NCI-H510A (cell line): Measurements from ENCODE around the gene RELN.
"Not testable (repeated sequence)": the region's sequence is repeated elsewhere in the genome, so short reads cannot be mapped to it uniquely, and the experiment has no call there.

Experiments
- DNase-seq: peaks from one replicate; lab custom pipeline; 2025; lab: John Stamatoyannopoulos, UW

RELN gene

DNA sequence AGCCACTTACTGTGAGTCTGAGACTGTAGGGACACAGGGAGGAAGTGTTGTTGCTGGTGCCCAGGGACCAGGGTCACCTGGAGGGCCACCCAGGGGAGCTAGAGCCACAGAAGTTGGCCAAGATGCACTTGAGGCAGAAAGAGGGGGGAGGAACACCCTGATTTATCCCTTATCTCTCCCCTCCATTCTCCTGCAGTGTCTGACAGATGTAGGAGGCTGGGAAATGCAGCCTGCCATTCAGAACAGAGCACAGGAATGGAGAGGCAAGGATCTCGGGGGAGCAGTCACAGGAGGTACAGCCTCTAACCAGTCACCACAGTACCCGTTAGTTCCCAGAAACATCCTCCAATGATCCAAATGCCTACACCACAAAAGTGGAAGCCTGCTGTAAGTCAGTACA lies 425.0 kb downstream of the RELN start:
- no peak for DNase-seq

DNA sequence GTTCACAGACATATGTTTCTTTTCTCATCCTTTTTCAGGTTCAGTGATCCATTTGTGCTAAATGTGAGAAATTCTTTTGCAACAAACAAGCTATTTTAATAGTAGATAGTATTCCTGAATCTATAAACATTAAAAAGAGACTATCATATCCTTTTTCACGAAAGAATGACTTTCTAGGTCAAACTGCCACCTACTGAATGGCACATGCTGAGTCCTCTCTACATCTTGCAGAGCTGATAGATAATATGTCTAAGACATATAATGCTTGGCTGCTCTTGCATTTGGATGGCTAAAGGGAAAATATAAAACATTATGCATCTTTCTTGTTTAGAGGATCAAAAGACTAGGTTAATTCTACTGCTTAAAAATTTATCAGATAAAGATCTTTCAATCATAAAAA lies 429.3 kb downstream of the RELN start:
- no peak for DNase-seq

DNA sequence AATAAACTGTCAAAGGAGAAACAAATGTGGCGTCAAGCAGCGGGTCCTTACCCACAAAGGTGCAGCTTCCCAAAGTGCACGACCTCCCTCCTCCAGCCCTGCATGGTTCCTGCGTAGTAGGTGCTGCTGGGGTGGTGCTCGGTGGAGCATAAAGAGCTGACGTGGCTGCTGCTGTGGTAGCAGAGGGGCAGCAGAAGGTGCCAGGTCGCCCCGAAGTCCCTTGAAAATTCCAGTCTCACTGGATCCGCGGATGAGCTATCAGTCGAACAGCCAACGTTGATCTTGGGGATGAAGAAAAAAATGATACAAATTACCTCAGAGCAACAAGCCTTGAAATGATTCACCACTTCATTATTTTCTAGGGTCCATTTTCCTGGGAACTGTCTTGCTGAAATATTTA lies 438.4 kb downstream of the RELN start:
- no peak for DNase-seq

DNA sequence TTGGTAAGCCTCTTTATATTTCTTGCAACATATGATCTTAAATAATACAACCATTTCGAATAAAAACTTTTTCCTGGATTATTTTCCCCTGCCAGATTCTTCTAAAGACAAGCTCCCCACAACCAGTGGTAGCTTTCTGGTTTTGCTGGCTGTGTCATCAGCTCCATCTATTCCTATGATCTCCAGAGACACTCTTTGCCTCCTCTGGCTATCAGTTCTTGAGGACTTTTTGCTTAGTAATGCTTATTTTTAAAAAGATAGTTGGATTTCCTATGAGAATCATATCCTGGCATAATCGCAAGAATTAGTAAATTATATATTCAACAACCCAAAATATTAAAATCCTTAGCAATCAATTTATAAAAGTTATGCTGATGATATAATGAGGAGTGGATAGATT lies 439.7 kb downstream of the RELN start:
- DNase-seq, result no peak

DNA sequence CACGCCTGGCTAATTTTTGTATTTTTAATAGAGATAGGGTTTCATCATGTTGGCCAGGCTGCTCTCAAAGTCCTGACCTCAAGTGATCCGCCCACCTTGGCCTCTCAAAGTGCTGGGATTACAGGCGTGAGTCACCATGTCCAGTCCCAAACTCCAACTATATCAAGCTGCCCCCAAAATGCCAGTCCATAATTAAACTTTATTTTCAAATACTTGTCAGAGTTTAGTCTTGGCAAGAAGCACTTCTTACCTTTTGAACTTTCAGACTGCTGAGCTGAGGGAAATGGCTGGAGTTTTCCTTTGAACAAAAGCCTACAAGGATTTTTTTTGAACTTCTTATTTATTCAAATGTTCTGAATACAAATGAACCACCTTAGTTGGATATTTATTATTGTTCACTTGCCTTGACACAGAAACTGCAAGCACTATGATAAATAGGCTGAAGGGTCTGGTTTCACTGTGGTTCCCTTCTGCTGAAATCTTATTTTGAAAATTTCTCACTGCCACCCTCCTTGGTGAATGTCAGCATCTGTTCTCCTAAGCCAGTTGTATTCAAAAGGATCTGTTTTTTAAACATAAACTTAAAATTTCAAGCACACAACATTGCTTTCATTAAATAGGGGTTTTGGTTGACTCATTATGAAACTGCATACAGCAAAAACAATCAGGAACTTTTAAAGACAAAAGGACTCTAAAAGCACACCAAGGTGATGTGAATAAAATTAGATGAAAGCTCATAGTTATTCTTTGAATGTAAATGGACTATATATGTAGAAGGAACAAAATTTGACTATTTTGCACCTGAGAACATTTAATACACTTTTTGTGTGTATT lies 441.8 kb downstream of the RELN start:
- no peak for DNase-seq

DNA sequence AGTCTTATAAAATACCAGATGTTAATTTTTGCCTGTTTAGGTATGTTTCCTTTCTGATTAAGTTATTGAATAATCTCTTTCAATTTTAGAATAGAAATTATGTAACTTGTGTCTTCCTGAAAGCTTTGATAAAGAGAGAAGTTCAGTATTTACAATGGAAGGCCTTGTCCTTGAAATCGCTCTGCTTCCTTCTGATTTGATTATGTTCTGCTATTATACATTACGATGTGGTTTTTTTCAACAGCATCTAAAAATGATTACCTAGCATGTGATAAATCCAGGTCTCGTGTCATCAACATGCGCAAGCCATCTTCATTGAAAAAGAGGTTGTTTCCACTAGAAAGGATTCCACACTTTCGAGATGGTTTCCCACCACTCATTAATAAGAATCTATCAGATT lies 447.0 kb downstream of the RELN start:
- DNase-seq, result no peak

DNA sequence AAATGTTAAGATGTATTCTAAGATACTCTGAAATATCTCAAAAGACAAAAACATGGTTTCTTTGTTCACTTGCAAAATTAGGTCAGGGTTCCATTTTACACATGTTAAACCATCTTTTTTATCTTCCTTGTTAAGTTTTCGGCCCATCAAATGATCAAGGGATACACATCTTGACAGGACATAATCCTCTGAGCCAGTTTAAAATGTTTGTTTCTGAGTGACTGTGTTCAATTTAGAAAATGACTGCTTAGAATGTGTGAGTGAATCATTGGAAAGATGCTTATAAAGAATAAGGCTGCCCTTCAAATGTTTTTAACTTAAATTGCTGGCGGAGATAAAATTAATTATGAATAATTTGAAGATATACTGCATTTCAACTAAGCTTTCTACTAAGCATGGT lies 447.5 kb downstream of the RELN start:
- no peak for DNase-seq

DNA sequence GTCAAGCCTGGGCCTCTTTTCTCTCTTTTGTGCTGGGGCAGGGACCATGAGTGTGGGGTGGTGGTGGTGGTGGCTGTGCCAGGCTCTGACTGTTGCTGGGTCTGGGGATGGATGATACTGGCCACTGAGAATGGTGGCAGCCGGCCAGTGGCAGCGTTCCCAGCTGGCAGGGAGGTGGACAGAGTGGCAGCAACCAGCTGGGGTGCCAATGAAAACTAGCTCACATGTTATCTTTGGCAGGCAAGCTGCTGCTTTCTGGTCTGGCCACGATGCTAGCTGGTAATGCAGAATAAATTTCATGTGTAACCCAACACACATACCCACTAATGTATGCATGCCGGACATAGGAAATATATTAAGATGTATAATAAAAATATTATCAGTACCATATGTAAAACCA lies 448.4 kb downstream of the RELN start:
- no peak for DNase-seq

DNA sequence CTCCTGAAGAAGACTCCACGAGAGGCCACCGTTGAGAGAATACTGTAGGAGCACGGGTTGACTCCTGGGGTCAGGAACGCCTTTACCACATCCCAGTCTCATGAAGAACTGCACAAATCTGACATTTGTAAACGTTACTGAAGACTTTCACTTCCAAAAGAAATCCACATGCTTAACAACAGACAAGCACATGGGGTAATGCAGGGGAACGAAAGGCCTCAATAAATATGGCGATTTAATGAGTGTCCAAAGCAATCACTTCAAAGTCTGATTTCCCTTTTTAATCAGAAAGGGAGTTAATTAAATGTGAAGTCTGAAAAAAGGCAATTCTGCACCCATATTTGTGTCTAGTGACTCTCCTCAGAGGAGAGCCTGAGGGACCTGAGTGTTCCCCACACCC lies 449.1 kb downstream of the RELN start:
- DNase-seq, result no peak

DNA sequence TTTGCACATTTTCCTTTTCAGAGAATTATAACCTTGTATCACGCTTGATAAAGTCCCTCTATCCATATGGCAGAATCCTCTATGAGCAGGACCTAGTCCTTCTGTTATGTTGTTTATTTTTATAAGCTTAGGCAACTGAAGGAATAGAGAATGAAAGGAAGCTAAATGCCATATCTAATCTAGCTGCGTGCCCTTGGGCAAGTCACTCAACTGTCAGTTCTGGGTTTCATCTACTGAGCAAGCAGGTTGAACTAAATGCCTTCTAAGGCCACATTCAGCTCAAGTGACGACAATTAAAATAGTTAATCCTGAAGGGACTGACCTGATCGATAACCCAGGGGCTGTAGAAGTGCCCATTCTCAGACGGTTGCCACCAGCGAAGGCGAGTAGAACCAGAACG lies 449.6 kb downstream of the RELN start:
- no peak for DNase-seq

DNA sequence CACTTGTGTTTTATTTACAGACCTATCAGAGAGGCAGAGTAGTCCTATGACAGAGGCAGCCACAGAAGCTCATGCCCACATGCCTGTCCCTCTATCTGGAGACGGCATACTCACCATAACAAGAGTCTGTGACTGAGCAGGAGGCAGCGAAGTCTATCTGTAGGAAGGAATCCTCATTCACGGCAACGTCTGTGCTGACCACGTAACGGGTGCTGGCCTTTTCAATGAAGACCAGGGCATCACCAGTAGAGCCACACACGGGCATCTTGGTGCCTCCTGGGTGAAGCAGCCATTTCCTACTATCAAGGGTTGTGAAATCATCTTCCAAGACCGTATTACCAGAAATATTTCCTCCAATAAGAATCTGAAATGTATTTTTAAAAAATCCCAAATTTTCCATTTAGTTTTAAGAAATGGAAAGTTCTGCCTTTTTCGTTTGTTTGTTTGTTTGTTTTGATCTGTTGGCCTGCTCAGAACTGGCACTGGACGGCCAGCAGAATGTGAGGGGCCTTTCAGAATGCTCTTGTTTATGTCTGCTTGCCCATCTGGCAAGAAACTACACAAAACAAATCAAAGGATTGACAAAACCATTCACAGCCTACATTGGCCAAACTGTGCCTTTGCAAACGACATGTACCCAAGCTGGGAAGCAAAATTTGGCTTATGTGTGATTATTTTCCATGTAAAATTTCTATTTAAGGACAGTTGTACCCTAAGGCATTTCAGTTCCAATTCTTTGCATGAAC lies 450.3 kb downstream of the RELN start:
- no peak for DNase-seq

DNA sequence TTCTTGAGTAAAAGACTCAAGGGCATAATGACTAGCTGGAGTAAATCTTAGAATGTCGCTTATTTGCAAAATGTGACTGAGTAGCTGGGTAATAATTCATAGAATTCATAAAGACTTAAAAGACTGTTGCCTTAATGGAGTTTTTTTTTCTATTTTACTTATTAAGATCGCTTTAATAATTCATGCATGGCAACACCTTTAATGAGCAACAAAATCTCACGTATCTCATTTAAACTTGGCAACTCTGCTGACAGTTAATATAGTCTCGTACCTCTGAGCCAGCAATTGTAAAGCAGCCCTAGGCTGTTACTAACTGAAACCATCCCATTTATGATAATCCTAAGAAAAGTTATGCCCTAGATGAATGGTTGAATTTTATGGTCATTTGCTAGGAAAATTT lies 455.7 kb downstream of the RELN start:
- no peak for DNase-seq

DNA sequence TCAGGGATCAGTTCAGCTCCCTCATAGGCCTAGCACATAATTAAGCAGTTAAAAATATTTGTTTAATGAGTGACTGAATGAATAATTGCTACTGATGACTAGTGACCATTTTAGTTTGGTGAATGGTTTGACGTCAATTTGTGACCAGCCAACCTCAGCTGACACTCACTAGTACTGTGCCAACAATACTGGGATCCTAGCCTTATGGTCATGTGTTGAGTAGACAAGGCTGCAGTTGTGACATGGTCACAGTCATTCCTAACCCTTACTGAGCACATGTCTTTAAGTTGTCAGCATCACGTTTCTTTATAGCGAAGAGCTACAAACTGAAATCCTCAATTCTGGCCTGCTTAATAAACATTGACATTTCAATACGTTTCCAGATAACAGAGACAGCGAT lies 456.5 kb downstream of the RELN start:
- no peak for DNase-seq

DNA sequence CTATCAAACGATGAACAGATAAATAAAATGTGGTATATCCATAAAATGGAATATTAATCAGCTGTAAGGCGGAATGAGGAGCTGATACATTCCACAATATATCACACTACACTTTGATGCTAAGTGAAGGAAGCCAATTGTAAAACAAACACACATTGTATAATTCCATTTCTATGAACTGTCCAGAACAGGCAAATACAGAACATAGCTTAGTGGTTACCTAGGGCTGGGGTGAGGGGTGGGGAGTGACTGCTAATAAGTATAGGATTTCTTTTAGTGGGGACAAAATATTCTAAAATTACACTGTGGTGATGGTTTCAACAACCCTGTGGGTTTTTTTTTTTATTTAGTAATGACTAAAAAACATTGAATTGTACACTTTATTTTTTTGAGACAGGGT lies 461.3 kb downstream of the RELN start:
- DNase-seq, result no peak

DNA sequence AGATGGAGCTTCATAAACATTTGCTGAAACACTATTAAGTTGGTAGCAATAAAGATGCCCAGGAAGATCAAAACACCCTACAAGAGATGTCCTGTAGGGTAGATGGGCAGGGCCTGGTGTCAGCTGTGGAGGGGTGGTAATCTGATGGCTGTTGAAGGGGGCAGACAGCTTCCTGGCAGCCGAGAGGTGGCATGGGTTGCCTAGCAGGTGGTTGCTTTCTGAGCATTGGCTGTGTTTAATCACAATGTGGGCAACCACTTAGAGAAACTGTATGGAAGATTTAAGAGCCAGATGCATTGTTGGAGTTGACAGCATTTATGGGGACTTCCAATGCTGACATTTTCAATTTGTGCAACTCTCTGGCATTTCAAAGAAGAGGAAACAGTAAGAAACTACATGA lies 463.5 kb downstream of the RELN start:
- no peak for DNase-seq

DNA sequence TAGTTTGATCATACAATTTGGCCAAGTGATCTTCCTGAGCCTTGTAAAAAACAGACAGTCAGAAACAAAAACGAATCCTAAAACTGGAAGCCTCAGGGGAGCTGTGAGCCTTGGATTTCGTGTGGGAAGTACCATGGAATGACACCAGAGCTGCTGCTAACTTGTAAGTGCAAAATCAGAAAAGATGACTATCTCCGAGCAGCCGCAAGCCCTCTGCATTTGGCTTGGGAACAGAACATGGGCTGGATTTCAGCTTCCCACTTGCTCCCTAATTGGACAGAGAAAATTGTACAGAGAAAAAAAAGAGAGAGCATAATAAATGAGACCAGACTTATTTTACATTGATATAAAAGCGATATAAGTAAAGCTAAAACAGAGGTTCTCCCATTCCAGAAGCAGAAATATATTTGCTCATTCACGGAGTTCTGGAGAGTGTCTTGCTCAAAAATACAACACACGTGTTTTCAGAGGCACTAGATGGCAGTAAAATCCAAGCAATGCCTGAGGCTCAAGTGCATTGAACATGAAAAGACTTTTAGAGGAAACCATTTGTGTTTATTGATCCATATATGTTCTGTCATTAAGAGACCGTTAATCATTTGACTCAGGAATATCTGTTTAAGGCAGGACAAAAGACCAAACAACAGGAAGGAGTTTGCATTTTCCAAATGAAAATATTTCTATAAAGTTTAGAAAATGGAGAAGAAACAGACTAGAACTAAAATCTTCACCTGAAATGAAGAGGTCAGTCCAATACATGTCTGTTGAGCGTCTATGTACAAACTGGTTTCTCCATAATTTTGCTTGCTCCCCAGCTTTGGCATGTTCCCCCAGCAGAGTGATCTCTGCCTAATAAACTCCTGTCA lies 465.2 kb downstream of the RELN start:
- DNase-seq, result no peak

DNA sequence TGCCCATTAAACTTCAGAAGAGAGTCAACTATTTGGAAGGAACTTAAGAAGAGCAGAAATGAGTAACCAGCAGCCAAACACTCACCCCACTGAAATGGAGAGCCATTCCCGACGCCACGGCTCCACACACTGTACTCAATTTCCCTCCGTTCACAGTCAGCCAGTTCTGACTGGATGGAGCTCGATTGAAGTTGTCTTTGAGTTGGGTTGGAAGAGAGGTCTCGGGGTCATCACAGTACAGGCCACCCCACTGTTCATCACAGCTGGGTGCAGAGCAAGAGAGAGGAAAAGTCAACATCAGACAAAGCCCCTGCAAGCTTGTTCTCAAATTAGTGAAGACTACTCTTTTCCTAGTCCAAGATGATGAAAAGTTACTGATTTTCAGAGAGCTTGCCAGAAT lies 467.5 kb downstream of the RELN start:
- DNase-seq, result no peak

DNA sequence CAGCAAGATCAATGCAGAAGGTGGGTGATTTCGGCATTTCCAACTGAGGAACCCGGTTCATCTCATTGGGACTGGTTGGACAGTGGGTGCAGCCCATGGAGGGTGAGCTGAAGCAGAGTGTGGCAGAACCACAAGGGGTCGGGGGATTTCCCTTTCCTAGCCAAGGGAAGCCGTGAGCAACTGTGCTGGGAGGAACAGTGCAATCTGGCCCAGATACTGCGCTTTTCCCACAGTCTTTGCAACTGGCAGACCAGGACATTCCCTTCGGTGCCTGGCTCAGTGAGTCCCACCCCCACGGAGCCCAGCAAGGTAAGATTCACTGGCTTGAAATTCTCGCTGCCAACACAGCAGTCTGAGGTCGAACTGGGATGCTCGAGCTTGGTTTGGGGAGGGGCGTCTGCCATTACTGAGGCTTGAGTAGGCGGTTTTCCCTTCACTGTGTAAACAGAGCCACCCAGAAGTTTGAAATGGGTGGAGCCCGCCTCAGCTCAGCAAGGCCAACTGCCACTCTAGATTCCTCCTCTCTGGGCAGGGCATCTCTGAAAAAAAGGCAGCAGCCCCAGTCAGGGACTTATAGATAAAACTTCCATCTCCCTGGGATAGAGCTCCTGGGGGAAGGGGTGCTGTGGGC lies 484.8 kb downstream of the RELN start:
- no peak for DNase-seq

DNA sequence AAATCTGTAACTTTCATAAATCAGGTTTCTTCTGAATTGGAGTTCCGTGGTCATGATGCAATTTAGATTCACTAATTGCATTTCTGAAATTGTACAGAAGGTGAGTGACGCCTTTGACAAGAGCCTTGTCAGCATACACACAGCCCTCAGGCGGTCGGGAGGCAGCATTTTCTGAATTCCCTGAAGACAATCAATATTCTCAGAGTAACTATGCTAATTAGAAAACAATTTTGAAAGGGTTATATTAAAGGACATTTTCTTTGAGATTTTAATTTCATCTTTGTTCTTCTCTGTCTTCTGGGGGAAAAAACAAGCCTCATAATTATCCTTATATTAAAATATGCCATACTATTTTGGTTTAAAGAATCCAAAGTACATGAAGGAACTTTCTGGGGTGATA lies 488.3 kb downstream of the RELN start:
- DNase-seq, result no peak

DNA sequence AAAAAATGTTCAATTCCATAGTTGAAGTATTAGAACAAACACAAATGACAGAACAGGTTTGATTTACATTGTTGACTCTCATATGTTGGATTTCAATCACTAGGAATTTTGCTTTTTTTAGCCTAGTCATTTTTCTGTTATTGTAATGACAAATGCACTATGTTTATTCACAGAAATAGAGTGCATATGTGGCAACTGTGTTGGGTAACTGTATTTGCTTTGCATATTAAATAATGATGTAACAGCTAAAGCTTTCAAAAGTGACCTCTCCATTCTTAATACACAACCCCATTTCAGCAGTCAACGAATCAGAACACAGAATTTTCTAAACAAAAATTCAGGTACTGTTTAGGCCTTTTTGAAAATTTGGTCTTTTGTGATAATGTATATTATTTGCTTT lies 489.5 kb downstream of the RELN start:
- DNase-seq, result no peak

DNA sequence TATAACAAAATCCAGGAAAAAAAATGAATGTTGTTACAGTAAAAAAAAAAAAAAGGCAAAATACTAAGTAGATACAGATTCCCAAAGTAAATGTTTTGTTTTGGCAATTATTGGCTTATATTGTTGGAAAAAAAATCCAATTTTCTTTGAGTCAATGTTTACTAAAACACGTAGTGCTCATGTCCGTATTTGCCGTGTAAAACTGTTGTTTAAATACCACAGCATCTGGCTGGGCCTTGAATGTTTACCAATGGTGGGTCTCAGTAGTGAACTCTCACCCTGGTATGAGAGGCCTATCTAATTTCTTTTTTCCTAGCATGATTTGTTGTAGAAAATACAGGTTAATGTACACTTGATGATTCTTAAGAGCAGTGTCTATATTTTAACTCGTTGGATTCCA lies 502.0 kb downstream of the RELN start:
- no peak for DNase-seq

DNA sequence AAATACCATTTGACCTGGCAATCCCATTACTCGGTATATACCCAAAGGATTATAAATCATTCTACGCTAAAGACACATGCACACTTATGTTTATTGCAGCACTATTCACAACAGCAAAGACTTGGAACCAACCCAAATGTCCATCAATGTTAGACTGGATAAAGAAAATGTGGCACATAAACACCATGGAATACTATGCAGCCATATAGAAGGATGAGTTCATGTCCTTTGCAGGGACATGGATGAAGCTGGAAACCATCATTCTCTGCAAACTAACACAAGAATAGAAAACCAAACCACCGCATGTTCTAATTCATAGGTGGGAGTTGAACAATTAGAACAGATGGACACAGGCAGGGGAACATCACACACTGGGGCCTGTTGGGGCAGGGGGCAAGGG lies 502.6 kb downstream of the RELN start:
- DNase-seq, result not testable (repeated sequence)
